HG02870 (cell line): ENCODE data around the gene CDK11A.
"Not testable (repeated sequence)": the region's sequence is repeated elsewhere in the genome, so short reads cannot be mapped to it uniquely, and the experiment has no call there.

Experiments used
- ATAC-seq: cut with Tn5 transposase; IDR thresholded peaks from one replicate; pipeline ENCODE4 v1.9.1; 2021; ENCODE audit warnings: mild to moderate bottlenecking, moderate library complexity; ENCODE audit not compliant: unreplicated experiment

Gene CDK11A

GRCh38 chr1:1687846-1688245, 36.3 kb downstream of the CDK11A start:
- no peak for ATAC-seq

DNA sequence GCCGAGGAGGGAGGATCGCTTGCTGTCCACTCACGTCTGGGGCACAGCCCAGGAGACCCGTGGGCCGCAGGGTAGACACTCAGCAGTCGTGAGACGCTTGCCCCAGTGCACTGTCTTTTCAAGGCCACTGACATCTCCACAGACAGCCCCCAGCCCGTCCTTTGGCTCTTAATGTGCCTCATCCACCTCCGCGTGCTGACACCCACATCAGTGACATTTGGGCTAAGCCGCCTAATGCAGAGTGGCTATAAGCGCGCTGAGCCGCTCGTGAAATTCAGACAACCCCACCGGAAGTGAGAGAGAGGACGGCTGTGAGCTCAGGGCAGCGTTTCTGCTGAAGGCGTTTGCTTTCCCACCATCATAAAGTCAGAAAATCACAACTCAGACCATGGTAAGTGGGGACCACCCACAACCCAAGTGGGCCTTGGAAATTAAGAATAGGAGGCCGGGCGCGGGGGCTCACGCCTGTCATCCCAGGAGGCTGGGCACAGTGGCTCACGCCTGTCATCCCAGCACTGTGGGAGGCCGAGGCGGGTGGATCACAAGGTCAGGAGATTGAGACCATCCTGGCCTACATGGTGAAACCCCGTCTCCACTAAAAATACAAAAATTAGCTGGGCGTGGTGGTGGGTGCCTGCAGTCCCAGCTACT, 40.0 kb downstream of the CDK11A start:
- ATAC-seq, result no peak

DNA sequence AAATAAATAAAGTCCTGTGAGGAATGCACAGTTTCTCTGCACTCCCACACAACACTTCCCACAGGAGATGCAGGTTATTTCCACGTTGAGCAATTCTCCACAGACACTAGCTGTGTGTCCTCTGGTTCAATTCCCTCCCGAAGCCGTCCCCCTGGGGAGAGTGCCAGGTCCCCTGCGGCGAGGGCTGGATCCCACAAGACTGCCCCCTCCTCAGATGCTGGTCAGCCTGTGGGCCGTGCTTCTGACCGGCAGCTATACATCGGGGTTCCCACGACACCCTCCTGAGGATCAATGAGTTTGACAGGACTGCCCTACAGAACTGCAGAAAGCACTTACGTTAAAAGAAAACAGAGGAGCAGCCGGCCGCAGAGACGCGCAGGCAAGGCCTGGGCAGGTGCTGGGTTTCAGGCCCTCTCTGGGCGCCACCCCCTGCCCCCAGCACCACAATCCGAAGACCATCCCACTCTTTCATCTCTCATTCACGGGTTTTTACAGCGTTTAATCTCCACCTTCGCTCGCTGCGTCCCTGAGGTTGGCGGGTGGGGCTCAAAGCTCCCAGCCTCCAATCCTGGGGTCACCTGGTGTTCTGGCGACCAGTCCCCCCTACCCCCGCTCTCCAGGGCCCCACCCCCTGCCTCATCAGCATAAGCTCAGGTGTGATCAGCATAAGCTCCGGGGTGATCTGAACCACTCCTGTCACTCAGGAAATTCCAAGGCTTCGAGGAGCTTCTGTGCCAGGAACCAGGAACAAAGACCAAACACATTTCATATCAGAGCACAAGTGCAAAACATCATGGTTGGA, 40.9 kb downstream of the CDK11A start:
- ATAC-seq, result no peak

- ATAC-seq, result no peak
These were observed 43.3 kb downstream of the CDK11A start for GRCh38 chr1:1680912-1681273.

GRCh38 chr1:1680031-1680911, 43.9 kb downstream of the CDK11A start:
- no peak for ATAC-seq

GRCh38 chr1:1678581-1679380, 45.4 kb downstream of the CDK11A start:
- ATAC-seq, result no peak

DNA sequence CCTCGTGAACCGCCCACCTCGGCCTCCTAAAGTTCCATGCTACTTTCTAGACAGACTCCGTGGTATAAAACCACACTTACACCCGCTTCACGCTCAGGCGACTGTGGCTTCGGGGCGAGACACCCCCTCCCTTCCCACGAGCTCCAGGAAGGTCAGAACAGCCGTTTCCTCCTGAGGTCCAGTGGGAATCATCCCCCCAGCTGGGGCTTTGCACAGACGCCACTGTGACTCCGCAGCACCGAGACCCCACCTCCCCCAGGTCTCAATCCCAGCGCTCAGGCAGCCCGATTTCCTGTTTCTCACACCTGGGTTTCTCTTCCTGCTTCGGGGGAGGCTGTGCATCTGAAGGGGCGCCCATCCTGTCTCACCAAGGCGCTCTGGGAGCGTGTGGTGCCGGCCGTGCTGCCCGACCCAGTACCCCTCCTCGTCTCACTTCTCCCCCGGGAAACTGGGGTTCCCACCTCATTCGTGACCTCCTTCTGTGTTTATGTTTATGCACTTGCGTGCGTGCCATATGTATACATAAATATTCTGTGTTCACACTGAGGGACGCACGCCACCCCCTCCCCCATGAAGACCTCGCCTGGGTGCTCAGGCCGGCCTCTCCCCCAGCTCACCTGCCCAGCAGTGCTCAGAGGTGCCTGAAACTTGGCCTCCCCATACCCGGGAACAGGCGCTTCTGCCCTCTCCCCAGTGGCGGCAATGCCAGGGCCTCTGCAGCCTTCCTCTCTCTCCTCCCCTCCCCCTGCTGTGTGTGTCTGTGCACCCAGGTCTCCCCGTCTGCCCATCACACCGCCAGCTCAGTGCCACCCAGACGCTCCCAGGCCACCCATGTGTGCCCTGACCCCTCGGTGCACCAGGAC, 46.2 kb downstream of the CDK11A start:
- peak; percentile 50 for ATAC-seq

GRCh38 chr1:1676087-1676486, 48.1 kb downstream of the CDK11A start:
- ATAC-seq, result not testable (repeated sequence)

DNA sequence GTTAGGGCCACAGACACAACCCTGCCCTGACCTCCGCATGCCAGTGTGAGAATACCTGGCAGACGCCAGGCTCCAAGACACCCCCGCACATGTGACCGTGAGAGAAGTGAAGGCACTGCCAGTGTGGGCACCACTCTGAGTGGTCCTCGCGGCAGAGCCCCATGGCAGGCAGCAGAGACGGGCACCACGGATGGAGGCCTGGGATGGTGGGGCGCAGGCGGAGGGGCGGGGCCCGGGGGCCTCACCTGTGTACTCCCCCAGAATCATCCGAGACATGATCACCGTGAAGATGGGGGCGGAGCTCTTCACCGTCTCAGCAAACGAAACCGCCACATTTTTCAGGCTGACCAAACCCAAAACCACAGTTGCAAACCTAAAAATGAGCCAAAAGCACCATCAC, 48.9 kb downstream of the CDK11A start:
- not testable (repeated sequence) for ATAC-seq

GRCh38 chr1:1674806-1675205, 49.4 kb downstream of the CDK11A start:
- not testable (repeated sequence) for ATAC-seq

GRCh38 chr1:1672181-1672965, 51.8 kb downstream of the CDK11A start:
- ATAC-seq, result no peak

DNA sequence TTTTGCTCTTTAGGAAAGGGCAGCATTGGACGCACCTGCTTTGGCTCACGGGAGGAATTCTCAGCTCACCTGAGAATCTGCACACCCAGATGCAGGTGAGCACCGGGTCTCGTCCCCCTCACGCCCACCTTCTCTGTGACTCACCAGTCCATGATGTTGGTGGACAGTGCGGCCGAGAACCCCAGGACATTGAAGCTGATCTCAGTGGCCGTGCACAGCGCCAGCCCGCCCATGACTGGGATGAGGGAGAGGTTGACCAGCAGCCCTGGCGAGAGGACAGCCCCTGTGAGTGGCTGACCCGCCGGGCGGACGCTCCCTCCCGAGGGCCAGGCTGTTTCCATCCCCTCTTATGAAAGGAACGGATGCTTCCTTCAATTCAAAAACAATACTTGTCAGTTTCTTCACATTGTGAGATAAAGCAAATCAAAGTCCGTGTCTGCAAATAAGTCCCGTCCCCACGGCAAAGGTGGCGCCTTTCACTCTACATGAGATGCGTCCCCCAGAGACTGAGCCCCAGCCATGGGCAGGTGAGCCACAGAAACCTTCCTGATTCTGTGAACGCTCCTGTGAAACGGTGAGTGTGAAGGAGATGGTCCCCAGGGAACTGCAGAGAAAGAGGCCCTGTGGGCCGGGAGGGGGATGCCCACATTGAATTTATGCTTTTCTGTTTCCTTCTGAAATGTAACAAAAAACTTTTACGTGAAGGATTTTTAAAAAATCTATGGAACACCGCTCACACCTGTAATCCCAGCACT, 52.6 kb downstream of the CDK11A start:
- ATAC-seq, result no peak

DNA sequence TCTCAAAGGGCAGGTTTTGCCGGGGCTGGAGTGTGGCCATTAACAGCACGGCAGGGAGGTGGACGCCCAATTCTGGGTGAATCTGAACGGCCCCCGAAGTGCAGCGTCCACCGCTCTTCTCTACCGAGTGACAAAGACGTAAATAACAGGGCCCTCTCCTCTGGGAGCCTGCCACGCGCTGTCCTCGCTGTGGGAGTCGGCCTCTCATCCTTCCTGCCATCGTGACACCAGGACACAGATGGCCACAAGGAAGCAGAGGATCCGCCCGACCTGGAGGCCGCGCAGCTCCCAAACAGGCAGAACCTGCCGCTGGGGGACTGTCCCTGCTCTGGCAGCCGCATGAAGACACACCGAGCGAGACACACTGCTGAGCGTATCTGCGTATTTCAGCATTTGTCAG, 53.3 kb downstream of the CDK11A start:
- no peak for ATAC-seq

DNA sequence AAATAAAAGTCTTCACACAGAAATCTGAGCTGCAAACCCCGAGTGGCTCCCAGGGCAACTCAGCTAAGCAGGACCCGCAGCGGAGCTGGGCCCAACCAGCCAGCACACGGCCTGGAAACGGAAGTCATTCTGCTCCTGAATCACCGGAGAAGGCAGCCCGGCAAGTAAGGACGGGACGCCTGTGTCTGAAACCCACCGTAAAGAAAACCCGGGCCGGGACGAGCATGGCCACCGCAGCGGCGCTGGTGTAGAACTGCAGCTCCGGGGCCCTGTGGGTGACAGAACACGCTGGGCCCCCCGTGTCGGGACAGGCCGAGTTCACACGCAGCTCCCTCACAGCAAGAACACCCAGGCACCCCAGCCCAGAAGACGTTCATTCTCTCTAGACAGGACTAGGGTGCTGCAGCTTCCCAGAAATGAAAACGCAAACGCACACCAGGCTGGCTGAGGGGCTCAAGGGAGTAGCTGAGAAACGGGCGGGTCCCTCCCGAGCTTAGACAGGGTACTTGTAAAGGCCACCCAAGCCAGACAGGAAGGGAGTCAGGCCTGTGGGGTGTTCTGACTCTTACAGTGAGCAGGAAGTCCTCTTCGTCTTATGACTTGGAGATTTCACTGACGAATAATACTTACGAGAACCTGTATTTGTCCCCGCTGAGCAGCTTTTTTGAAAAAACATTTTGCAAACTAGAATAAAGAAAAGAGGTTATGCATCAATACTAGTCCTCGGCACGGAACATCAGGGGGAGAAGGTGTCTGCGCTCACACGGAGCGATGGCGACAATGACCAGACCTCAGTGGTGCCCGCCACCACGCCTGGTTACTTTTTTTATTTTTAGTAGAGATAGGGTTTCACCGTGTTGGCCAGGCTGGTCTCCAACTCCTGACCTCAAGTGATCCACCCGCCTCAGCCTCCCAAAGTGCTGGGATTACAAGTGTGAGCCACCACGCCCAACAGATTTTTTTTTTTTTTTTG, 54.4 kb downstream of the CDK11A start:
- no peak for ATAC-seq

DNA sequence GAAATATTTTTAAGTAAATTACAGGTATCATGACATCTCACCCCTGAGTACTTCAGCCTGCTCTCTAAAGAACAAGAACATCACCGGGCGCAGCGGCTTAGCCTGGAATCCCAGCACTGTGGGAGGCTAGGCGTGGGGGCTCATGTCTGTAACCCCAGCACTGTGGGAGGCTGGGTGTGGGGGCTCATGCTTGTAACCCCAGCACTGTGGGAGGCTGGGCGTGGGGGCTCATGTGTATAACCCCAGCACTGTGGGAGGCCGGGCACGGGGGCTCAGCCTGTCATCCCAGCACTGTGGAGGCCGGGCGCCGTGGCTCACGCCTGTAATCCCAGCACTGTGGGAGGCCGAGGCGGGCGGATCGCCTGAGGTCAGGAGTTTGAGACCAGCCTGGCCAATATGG, 57.6 kb downstream of the CDK11A start:
- ATAC-seq, result no peak

GRCh38 chr1:1665815-1666251, 58.3 kb downstream of the CDK11A start:
- no peak for ATAC-seq
